HEK293T (cell line): ENCODE measurements around the gene TNFRSF18.

Experiments used
- CTCF ChIA-PET: fragments of 350-600 bp; formaldehyde crosslinking; extraction: SDS; loops from one replicate; lab custom pipeline; 2021; ENCODE audit warnings: antibody characterized with exemption, inconsistent platforms; lab: Yijun Ruan, JAX
- POLR2A ChIA-PET: fragments of 350-600 bp; formaldehyde crosslinking; extraction: SDS; loops from one replicate; lab custom pipeline; 2020; ENCODE audit warnings: antibody characterized with exemption, inconsistent platforms; lab: Yijun Ruan, JAX
- DNase-seq: peaks from one replicate; pipeline ENCODE4 v3.0.0; 2012; ENCODE audit warnings: mixed read lengths; ENCODE audit errors: extremely low spot score
- ARNT ChIP-seq: fragments of 450-650 bp; IDR thresholded peaks from 2 replicates; pipeline ENCODE4 v1.6.1; 2017; ENCODE audit warnings: mild to moderate bottlenecking
- BHLHE40 ChIP-seq: fragments of 450-650 bp; IDR thresholded peaks from 2 replicates; pipeline ENCODE4 v1.6.1; 2016; ENCODE audit warnings: mild to moderate bottlenecking, moderate library complexity, borderline replicate concordance
- CTBP1 ChIP-seq: fragments of 450-650 bp; IDR thresholded peaks from 2 replicates; pipeline ENCODE4 v1.6.1; 2016; ENCODE audit warnings: borderline replicate concordance
- ELF4 ChIP-seq: fragments of 450-650 bp; IDR thresholded peaks from 2 replicates; pipeline ENCODE4 v1.6.1; 2017; ENCODE audit warnings: antibody characterized with exemption
- FOXA1 ChIP-seq: fragments of 450-650 bp; IDR thresholded peaks from 2 replicates; pipeline ENCODE4 v1.6.1; 2016; ENCODE audit warnings: mild to moderate bottlenecking
- FOXK2 ChIP-seq: fragments of 450-650 bp; IDR thresholded peaks from 2 replicates; pipeline ENCODE4 v1.6.1; 2016; ENCODE audit warnings: mild to moderate bottlenecking
- FOXM1 ChIP-seq: fragments of 450-650 bp; IDR thresholded peaks from 2 replicates; pipeline ENCODE4 v1.6.1; 2017; ENCODE audit warnings: mild to moderate bottlenecking, borderline replicate concordance
- HDGF ChIP-seq: fragments of 450-650 bp; IDR thresholded peaks from 2 replicates; pipeline ENCODE4 v1.6.1; 2017; ENCODE audit warnings: antibody characterized with exemption, borderline replicate concordance
- L3MBTL2 ChIP-seq: fragments of 450-650 bp; conservative IDR thresholded peaks from 2 replicates; pipeline ENCODE4 v1.6.1; 2016; ENCODE audit warnings: mild to moderate bottlenecking
- LEF1 ChIP-seq: fragments of 450-650 bp; IDR thresholded peaks from 2 replicates; pipeline ENCODE4 v1.6.1; 2017; ENCODE audit warnings: mild to moderate bottlenecking, borderline replicate concordance
- NFRKB ChIP-seq: fragments of 450-650 bp; IDR thresholded peaks from 2 replicates; pipeline ENCODE4 v1.6.1; 2016; ENCODE audit warnings: mild to moderate bottlenecking, moderate library complexity
- PKNOX1 ChIP-seq: fragments of 450-650 bp; IDR thresholded peaks from 2 replicates; pipeline ENCODE4 v1.6.1; 2016
- SP1 ChIP-seq: fragments of 450-650 bp; IDR thresholded peaks from 2 replicates; pipeline ENCODE4 v1.6.1; 2017
- SUZ12 ChIP-seq: fragments of 450-650 bp; IDR thresholded peaks from 2 replicates; pipeline ENCODE4 v1.6.1; 2016; ENCODE audit warnings: mild to moderate bottlenecking
- TARDBP ChIP-seq: fragments of 450-650 bp; IDR thresholded peaks from 2 replicates; pipeline ENCODE4 v1.6.1; 2016
- ZNF384 ChIP-seq: fragments of 450-650 bp; IDR thresholded peaks from 2 replicates; pipeline ENCODE4 v1.6.1; 2016

TNFRSF18 gene

GRCh38 chr1:1244192-1244811 is 37.9 kb upstream of the TNFRSF18 start:
- DNase-seq: no peak
- no peak for TF ChIP-seq FOXA1
- TF ChIP-seq PKNOX1: no peak
- TF ChIP-seq FOXK2: no peak
- no peak for TF ChIP-seq TARDBP
- no peak for TF ChIP-seq L3MBTL2
- no peak for TF ChIP-seq CTBP1
- no peak for TF ChIP-seq BHLHE40
- CTCF ChIA-PET: no interaction called here
- POLR2A ChIA-PET: no interaction called here

- ChIA-PET POLR2A (no interaction called here), CTCF (no interaction called here)
- TF ChIP-seq FOXM1: no peak
- TF ChIP-seq HDGF: no peak
- no peak for TF ChIP-seq TARDBP
- no peak for TF ChIP-seq ZNF384
- TF ChIP-seq FOXA1: no peak
- no peak for TF ChIP-seq ELF4
- no peak for TF ChIP-seq L3MBTL2
- TF ChIP-seq SP1: no peak
- no peak for TF ChIP-seq CTBP1
- TF ChIP-seq LEF1: no peak
- no peak for DNase-seq
These were observed 37.4 kb upstream of the TNFRSF18 start for GRCh38 chr1:1243807-1244191.

- ChIA-PET POLR2A (no interaction called here), CTCF (no interaction called here)
- no peak for DNase-seq
- TF ChIP-seq FOXA1 (no peak), ARNT (no peak), FOXK2 (no peak), L3MBTL2 (no peak), BHLHE40 (no peak), FOXM1 (no peak), PKNOX1 (no peak), NFRKB (no peak), HDGF (no peak), SUZ12 (no peak), ZNF384 (no peak), CTBP1 (no peak), ELF4 (no peak), TARDBP (no peak), SP1 (no peak), LEF1 (no peak)
These were observed 36.9 kb upstream of the TNFRSF18 start for GRCh38 chr1:1243266-1243660.

- CTCF ChIA-PET: no interaction called here
- DNase-seq: no peak
- TF ChIP-seq SUZ12 (no peak), HDGF (no peak), L3MBTL2 (no peak), ELF4 (no peak), SP1 (no peak), ZNF384 (no peak), FOXA1 (no peak), NFRKB (no peak), FOXM1 (no peak), CTBP1 (no peak), BHLHE40 (no peak), LEF1 (no peak), ARNT (no peak)
- POLR2A ChIA-PET: no interaction called here
These were observed 36.3 kb upstream of the TNFRSF18 start for GRCh38 chr1:1242461-1243265.

- DNase-seq: no peak
- CTCF ChIA-PET: no interaction called here
- TF ChIP-seq ZNF384 (no peak), ARNT (no peak), HDGF (no peak), BHLHE40 (no peak), PKNOX1 (no peak), FOXM1 (no peak), FOXA1 (no peak), NFRKB (no peak), TARDBP (no peak), CTBP1 (no peak), SP1 (no peak)
- POLR2A ChIA-PET: no interaction called here
These were observed 35.3 kb upstream of the TNFRSF18 start for GRCh38 chr1:1241588-1242219.
